Measurements from ENCODE around the gene ANKRD10.
A peak's percentile ranks its signal among the peaks of the same experiment; 100 is the strongest.

The ANKRD10 gene

GRCh38 chr13:110945928-110946570 lies 31.2 kb upstream of the ANKRD10 start:
- no peak for DNase-seq (ENCODE audit: insufficient read length, low spot score)
- no peak for FAIRE-seq

- DNase-seq (ENCODE audit: insufficient read length, low spot score): no peak
- FAIRE-seq: no peak
These were observed 30.4 kb upstream of the ANKRD10 start for GRCh38 chr13:110944968-110945927.

- DNase-seq (ENCODE audit: insufficient read length, low spot score) (peak; percentile 48), FAIRE-seq (peak; percentile 72)
These were observed 29.5 kb upstream of the ANKRD10 start for GRCh38 chr13:110944121-110944967.

GRCh38 chr13:110942248-110942981 lies 27.5 kb upstream of the ANKRD10 start:
- no peak for DNase-seq (ENCODE audit: insufficient read length, low spot score)

GRCh38 chr13:110938662-110939421 lies 24.0 kb upstream of the ANKRD10 start:
- DNase-seq (ENCODE audit: insufficient read length, low spot score) (no peak), FAIRE-seq (no peak)

More at GRCh38 chr13:110942248-110942981, 27.5 kb upstream of the ANKRD10 start:
- FAIRE-seq: no peak

- FAIRE-seq: no peak
- DNase-seq (ENCODE audit: insufficient read length, low spot score): no peak
These were observed 22.8 kb upstream of the ANKRD10 start for GRCh38 chr13:110937511-110938285.

GRCh38 chr13:110936519-110936918 lies 21.6 kb upstream of the ANKRD10 start:
- no peak for FAIRE-seq
- no peak for DNase-seq (ENCODE audit: insufficient read length, low spot score)

- DNase-seq (ENCODE audit: insufficient read length, low spot score) (no peak), FAIRE-seq (no peak)
These were observed 17.7 kb upstream of the ANKRD10 start for GRCh38 chr13:110932588-110932987.

GRCh38 chr13:110929104-110929777 lies 14.4 kb upstream of the ANKRD10 start:
- DNase-seq (ENCODE audit: insufficient read length, low spot score) (no peak), FAIRE-seq (no peak)

GRCh38 chr13:110925023-110925612 lies 10.2 kb upstream of the ANKRD10 start:
- no peak for FAIRE-seq
- no peak for DNase-seq (ENCODE audit: insufficient read length, low spot score)

GRCh38 chr13:110924639-110924934 lies 9.7 kb upstream of the ANKRD10 start:
- FAIRE-seq (no peak), DNase-seq (ENCODE audit: insufficient read length, low spot score) (no peak)

GRCh38 chr13:110923777-110924638 lies 9.1 kb upstream of the ANKRD10 start:
- DNase-seq (ENCODE audit: insufficient read length, low spot score) (no peak), FAIRE-seq (no peak)

GRCh38 chr13:110923086-110923485 lies 8.2 kb upstream of the ANKRD10 start:
- DNase-seq (ENCODE audit: insufficient read length, low spot score): no peak

GRCh38 chr13:110922506-110922905 lies 7.6 kb upstream of the ANKRD10 start:
- DNase-seq (ENCODE audit: insufficient read length, low spot score): no peak
- FAIRE-seq: no peak

More at GRCh38 chr13:110923086-110923485, 8.2 kb upstream of the ANKRD10 start:
- FAIRE-seq: no peak

- FAIRE-seq (no peak), DNase-seq (ENCODE audit: insufficient read length, low spot score) (no peak)
These were observed 6.8 kb upstream of the ANKRD10 start for GRCh38 chr13:110921695-110922094.

- DNase-seq (ENCODE audit: insufficient read length, low spot score): no peak
- FAIRE-seq: no peak
These were observed 6.3 kb upstream of the ANKRD10 start for GRCh38 chr13:110921209-110921608.

GRCh38 chr13:110920038-110920437 lies 5.2 kb upstream of the ANKRD10 start:
- FAIRE-seq (no peak), DNase-seq (ENCODE audit: insufficient read length, low spot score) (no peak)
